ENCODE measurements around the gene PRICKLE3. TPM values are rescaled to one million over a fixed set of nuclear protein-coding genes. Genes with fewer than 3 reads are reported as not detected.
"Not testable (repeated sequence)": the region's sequence is repeated elsewhere in the genome, so short reads cannot be mapped to it uniquely, and the experiment has no call there.

Gene PRICKLE3
- total RNA-seq, 1 donor from 2014 or later: 2.6 TPM

GRCh38 chrX:49163555-49164419, 22.4 kb downstream of the PRICKLE3 start:
- Histone ChIP-seq H3K4me3 (ENCODE audit: low read length in 3 of 3) (peak overlapping the region; percentile 54 to 69 (median 59)), H3K27ac (ENCODE audit: low read depth, low read length) (peak overlapping the region; percentile 98), H3K9ac (ENCODE audit: low read depth in 1 of 3, low read length in 3 of 3) (peak overlapping the region; percentile 64 to 78 (median 68)), H3K36me3 (ENCODE audit: control insufficient read depth in 3 of 3, insufficient read depth in 3 of 3, low read length in 3 of 3) (no peaks in the 10 kb centered on the region), H3K4me1 (ENCODE audit: control insufficient read depth in 3 of 3, insufficient read depth in 3 of 3, low read length in 3 of 3) (peaks cover 16 to 18% (median 18%) of the 10 kb centered on the region in 3 donors), H3K27me3 (ENCODE audit: control insufficient read depth in 3 of 3, insufficient read depth in 3 of 3, low read length in 3 of 3) (no peaks in the 10 kb centered on the region), H3K9me3 (ENCODE audit: control insufficient read depth in 3 of 3, low read length in 3 of 3) (no peaks in the 10 kb centered on the region)

- no peaks in the 10 kb centered on the region for H3K9me3 ChIP-seq (ENCODE audit: control insufficient read depth in 3 of 3, low read length in 3 of 3)
- H3K27me3 ChIP-seq (ENCODE audit: control insufficient read depth in 3 of 3, insufficient read depth in 3 of 3, low read length in 3 of 3): no peaks in the 10 kb centered on the region
- peaks cover 14 to 16% (median 14%) of the 10 kb centered on the region in 3 donors for H3K4me1 ChIP-seq (ENCODE audit: control insufficient read depth in 3 of 3, insufficient read depth in 3 of 3, low read length in 3 of 3)
- peak within 1 kb of the TSS; percentile 98 for H3K27ac ChIP-seq (ENCODE audit: low read depth, low read length)
- H3K36me3 ChIP-seq (ENCODE audit: control insufficient read depth in 3 of 3, insufficient read depth in 3 of 3, low read length in 3 of 3): no peaks in the 10 kb centered on the region
- peak within 1 kb of the TSS; percentile 64 to 78 (median 68) for H3K9ac ChIP-seq (ENCODE audit: low read depth in 1 of 3, low read length in 3 of 3)
- peak within 1 kb of the TSS; percentile 54 to 69 (median 59) for H3K4me3 ChIP-seq (ENCODE audit: low read length in 3 of 3)
Observed at GRCh38 chrX:49162620-49163019, 23.6 kb downstream of the PRICKLE3 start, which contains the start of gene MAGIX. Gene MAGIX (plus strand): TSS chrX:49162758. CDS start chrX:49162890, 132 bp downstream.

- no peaks in the 10 kb centered on the region for H3K36me3 ChIP-seq (ENCODE audit: control insufficient read depth in 3 of 3, insufficient read depth in 3 of 3, low read length in 3 of 3)
- peaks cover 8 to 13% (median 10%) of the 10 kb centered on the region in 3 donors for H3K4me1 ChIP-seq (ENCODE audit: control insufficient read depth in 3 of 3, insufficient read depth in 3 of 3, low read length in 3 of 3)
- no peaks in the 10 kb centered on the region for H3K27me3 ChIP-seq (ENCODE audit: control insufficient read depth in 3 of 3, insufficient read depth in 3 of 3, low read length in 3 of 3)
- no peaks in the 10 kb centered on the region for H3K9me3 ChIP-seq (ENCODE audit: control insufficient read depth in 3 of 3, low read length in 3 of 3)
- H3K27ac ChIP-seq (ENCODE audit: low read depth, low read length): no peak overlapping the region
- H3K4me3 ChIP-seq (ENCODE audit: low read length in 3 of 3): no peak overlapping the region
- H3K9ac ChIP-seq (ENCODE audit: low read depth in 1 of 3, low read length in 3 of 3): no peak overlapping the region
Observed at GRCh38 chrX:49161632-49162031, 24.5 kb downstream of the PRICKLE3 start.

GRCh38 chrX:49160908-49161307, 25.3 kb downstream of the PRICKLE3 start:
- Histone ChIP-seq H3K36me3 (ENCODE audit: control insufficient read depth in 3 of 3, insufficient read depth in 3 of 3, low read length in 3 of 3) (no peaks in the 10 kb centered on the region), H3K4me1 (ENCODE audit: control insufficient read depth in 3 of 3, insufficient read depth in 3 of 3, low read length in 3 of 3) (peaks cover 9 to 13% (median 10%) of the 10 kb centered on the region in 3 donors), H3K9me3 (ENCODE audit: control insufficient read depth in 3 of 3, low read length in 3 of 3) (no peaks in the 10 kb centered on the region), H3K9ac (ENCODE audit: low read depth in 1 of 3, low read length in 3 of 3) (no peak overlapping the region), H3K27me3 (ENCODE audit: control insufficient read depth in 3 of 3, insufficient read depth in 3 of 3, low read length in 3 of 3) (no peaks in the 10 kb centered on the region), H3K4me3 (ENCODE audit: low read length in 3 of 3) (no peak overlapping the region), H3K27ac (ENCODE audit: low read depth, low read length) (no peak overlapping the region)

- no peaks in the 10 kb centered on the region for H3K27me3 ChIP-seq (ENCODE audit: control insufficient read depth in 3 of 3, insufficient read depth in 3 of 3, low read length in 3 of 3)
- no peak overlapping the region for H3K27ac ChIP-seq (ENCODE audit: low read depth, low read length)
- peaks cover 0 to 9% (median 6%) of the 10 kb centered on the region in 3 donors for H3K4me1 ChIP-seq (ENCODE audit: control insufficient read depth in 3 of 3, insufficient read depth in 3 of 3, low read length in 3 of 3)
- no peaks in the 10 kb centered on the region for H3K9me3 ChIP-seq (ENCODE audit: control insufficient read depth in 3 of 3, low read length in 3 of 3)
- no peaks in the 10 kb centered on the region for H3K36me3 ChIP-seq (ENCODE audit: control insufficient read depth in 3 of 3, insufficient read depth in 3 of 3, low read length in 3 of 3)
- H3K9ac ChIP-seq (ENCODE audit: low read depth in 1 of 3, low read length in 3 of 3): no peak overlapping the region
- H3K4me3 ChIP-seq (ENCODE audit: low read length in 3 of 3): no peak overlapping the region
Observed at GRCh38 chrX:49157194-49157593, 29.0 kb downstream of the PRICKLE3 start.

GRCh38 chrX:49155900-49156837, 30.0 kb downstream of the PRICKLE3 start:
- Histone ChIP-seq H3K27me3 (ENCODE audit: control insufficient read depth in 3 of 3, insufficient read depth in 3 of 3, low read length in 3 of 3) (no peaks in the 10 kb centered on the region), H3K27ac (ENCODE audit: low read depth, low read length) (peak overlapping the region; percentile 94), H3K9me3 (ENCODE audit: control insufficient read depth in 3 of 3, low read length in 3 of 3) (no peaks in the 10 kb centered on the region), H3K4me3 (ENCODE audit: low read length in 3 of 3) (peak overlapping the region; percentile 72 to 81 (median 79)), H3K9ac (ENCODE audit: low read depth in 1 of 3, low read length in 3 of 3) (peak overlapping the region; percentile 71 to 87 (median 84)), H3K4me1 (ENCODE audit: control insufficient read depth in 3 of 3, insufficient read depth in 3 of 3, low read length in 3 of 3) (peaks cover 0 to 9% (median 6%) of the 10 kb centered on the region in 3 donors), H3K36me3 (ENCODE audit: control insufficient read depth in 3 of 3, insufficient read depth in 3 of 3, low read length in 3 of 3) (no peaks in the 10 kb centered on the region)

GRCh38 chrX:49155243-49155899, 30.8 kb downstream of the PRICKLE3 start:
- H3K9me3 ChIP-seq (ENCODE audit: control insufficient read depth in 3 of 3, low read length in 3 of 3): no peaks in the 10 kb centered on the region
- H3K27ac ChIP-seq (ENCODE audit: low read depth, low read length): peak overlapping the region; percentile 94
- H3K36me3 ChIP-seq (ENCODE audit: control insufficient read depth in 3 of 3, insufficient read depth in 3 of 3, low read length in 3 of 3): no peaks in the 10 kb centered on the region
- H3K9ac ChIP-seq (ENCODE audit: low read depth in 1 of 3, low read length in 3 of 3): peak overlapping the region; percentile 71 to 87 (median 84)
- H3K4me1 ChIP-seq (ENCODE audit: control insufficient read depth in 3 of 3, insufficient read depth in 3 of 3, low read length in 3 of 3): peaks cover 0 to 9% (median 6%) of the 10 kb centered on the region in 3 donors
- H3K4me3 ChIP-seq (ENCODE audit: low read length in 3 of 3): peak overlapping the region; percentile 72 to 81 (median 79)
- no peaks in the 10 kb centered on the region for H3K27me3 ChIP-seq (ENCODE audit: control insufficient read depth in 3 of 3, insufficient read depth in 3 of 3, low read length in 3 of 3)

GRCh38 chrX:49153467-49153866, 32.7 kb downstream of the PRICKLE3 start:
- H3K4me1 ChIP-seq (ENCODE audit: control insufficient read depth in 3 of 3, insufficient read depth in 3 of 3, low read length in 3 of 3): peaks cover 0 to 9% (median 6%) of the 10 kb centered on the region in 3 donors
- H3K9me3 ChIP-seq (ENCODE audit: control insufficient read depth in 3 of 3, low read length in 3 of 3): no peaks in the 10 kb centered on the region
- H3K27ac ChIP-seq (ENCODE audit: low read depth, low read length): no peak overlapping the region
- H3K36me3 ChIP-seq (ENCODE audit: control insufficient read depth in 3 of 3, insufficient read depth in 3 of 3, low read length in 3 of 3): no peaks in the 10 kb centered on the region
- no peak overlapping the region for H3K9ac ChIP-seq (ENCODE audit: low read depth in 1 of 3, low read length in 3 of 3)
- H3K27me3 ChIP-seq (ENCODE audit: control insufficient read depth in 3 of 3, insufficient read depth in 3 of 3, low read length in 3 of 3): no peaks in the 10 kb centered on the region
- H3K4me3 ChIP-seq (ENCODE audit: low read length in 3 of 3): no peak overlapping the region

- H3K9ac ChIP-seq (ENCODE audit: low read depth in 1 of 3, low read length in 3 of 3); H3K9me3 ChIP-seq (ENCODE audit: control insufficient read depth in 3 of 3, low read length in 3 of 3); H3K36me3 ChIP-seq (ENCODE audit: control insufficient read depth in 3 of 3, insufficient read depth in 3 of 3, low read length in 3 of 3); H3K4me1 ChIP-seq (ENCODE audit: control insufficient read depth in 3 of 3, insufficient read depth in 3 of 3, low read length in 3 of 3); H3K27ac ChIP-seq (ENCODE audit: low read depth, low read length); H3K4me3 ChIP-seq (ENCODE audit: low read length in 3 of 3); H3K27me3 ChIP-seq (ENCODE audit: control insufficient read depth in 3 of 3, insufficient read depth in 3 of 3, low read length in 3 of 3): not testable (repeated sequence)
Observed at GRCh38 chrX:49149291-49149690, 36.9 kb downstream of the PRICKLE3 start.
